Loucy (cell line): ENCODE measurements around the gene KCNH4.

ENCODE experiments used
- H2AFZ ChIP-seq: fragments of 200-600 bp; sonication (generic); 2 replicates; pipeline ENCODE4 v1.6.0; 2016; ENCODE audit warnings: antibody characterized with exemption, mild to moderate bottlenecking, low read length, moderate library complexity
- H3F3A ChIP-seq: fragments of 200-600 bp; 2 replicates; pipeline ENCODE4 v1.6.0; 2016; ENCODE audit warnings: antibody characterized with exemption, low read depth, mild to moderate bottlenecking
- H3K27me3 ChIP-seq: fragments of 200-600 bp; sonication (generic); 2 replicates; pipeline ENCODE4 v1.6.1; 2014; ENCODE audit warnings: low read length, mild to moderate bottlenecking; ENCODE audit not compliant: insufficient read depth, poor library complexity, severe bottlenecking
- H3K36me3 ChIP-seq: fragments of 200-600 bp; sonication (generic); 2 replicates; pipeline ENCODE4 v1.6.1; 2016; ENCODE audit warnings: low read length; ENCODE audit not compliant: insufficient read depth
- H3K4me1 ChIP-seq: fragments of 200-600 bp; sonication (generic); 2 replicates; pipeline ENCODE4 v1.5.1; 2014; ENCODE audit warnings: low read length, mild to moderate bottlenecking; ENCODE audit not compliant: insufficient read depth, poor library complexity, severe bottlenecking
- H3K4me2 ChIP-seq: fragments of 200-600 bp; sonication (generic); 2 replicates; pipeline ENCODE4 v1.6.0; 2014; ENCODE audit warnings: antibody characterized with exemption, low read length, low read depth, mild to moderate bottlenecking; ENCODE audit not compliant: poor library complexity, severe bottlenecking
- H3K4me3 ChIP-seq: fragments of 200-600 bp; sonication (generic); 2 replicates; pipeline ENCODE4 v1.5.1; 2014; ENCODE audit warnings: low read length, mild to moderate bottlenecking, mixed read lengths; ENCODE audit not compliant: poor library complexity, severe bottlenecking
- H3K79me2 ChIP-seq: fragments of 200-600 bp; sonication (generic); 2 replicates; pipeline ENCODE4 v1.6.1; 2014; ENCODE audit warnings: low read length; ENCODE audit not compliant: insufficient read depth
- H3K9ac ChIP-seq: fragments of 200-600 bp; sonication (generic); 2 replicates; pipeline ENCODE4 v1.6.0; 2014; ENCODE audit warnings: mild to moderate bottlenecking, low read depth, low read length, moderate library complexity; ENCODE audit not compliant: poor library complexity, severe bottlenecking
- H3K9me2 ChIP-seq: fragments of 200-600 bp; sonication (generic); replicated peaks from 2 replicates; pipeline ENCODE4 v1.6.1; 2016; ENCODE audit warnings: low read depth, low read length, mixed read lengths
- H3K9me3 ChIP-seq: fragments of 200-600 bp; sonication (generic); 2 replicates; pipeline ENCODE4 v1.6.1; 2014; ENCODE audit warnings: mild to moderate bottlenecking, antibody characterized with exemption, low read length, low read depth; ENCODE audit not compliant: insufficient read depth
- H4K20me1 ChIP-seq: fragments of 200-600 bp; sonication (generic); 2 replicates; pipeline ENCODE4 v1.6.0; 2014; ENCODE audit warnings: antibody characterized with exemption, low read length, mild to moderate bottlenecking; ENCODE audit not compliant: insufficient read depth, poor library complexity, severe bottlenecking
- CTCF ChIP-seq: fragments of 200-600 bp; sonication (generic); conservative IDR thresholded peaks from 2 replicates; pipeline ENCODE4 v1.5.1; 2014; ENCODE audit warnings: mild to moderate bottlenecking, antibody characterized with exemption, low read length
- EZH2phosphoT487 ChIP-seq: fragments of 200-600 bp; IDR thresholded peaks from 2 replicates; pipeline ENCODE4 v1.6.1; 2018; ENCODE audit warnings: antibody characterized with exemption, mild to moderate bottlenecking, moderate library complexity, borderline replicate concordance

Gene KCNH4

GRCh38 chr17:42166196-42166763 lies 14.7 kb downstream of the KCNH4 start:
- H3K4me3 ChIP-seq, result no peak overlapping the region
- no peaks in the 10 kb centered on the region for H4K20me1 ChIP-seq
- H3K9ac ChIP-seq, result no peak overlapping the region
- no peak for TF ChIP-seq CTCF
- TF ChIP-seq EZH2phosphoT487, result no peak
- no peaks in the 10 kb centered on the region for H3K79me2 ChIP-seq
- H3F3A ChIP-seq, result no peaks in the 10 kb centered on the region
- no peak overlapping the region for H2AFZ ChIP-seq
- H3K4me2 ChIP-seq, result no peak overlapping the region
- no peaks in the 10 kb centered on the region for H3K9me2 ChIP-seq
- no peaks in the 10 kb centered on the region for H3K9me3 ChIP-seq
- H3K27me3 ChIP-seq, result no peaks in the 10 kb centered on the region
- no peaks in the 10 kb centered on the region for H3K4me1 ChIP-seq
- H3K36me3 ChIP-seq, result no peaks in the 10 kb centered on the region

GRCh38 chr17:42165751-42166150 lies 15.2 kb downstream of the KCNH4 start:
- no peaks in the 10 kb centered on the region for H3K79me2 ChIP-seq
- H3K9me3 ChIP-seq, result no peaks in the 10 kb centered on the region
- no peak overlapping the region for H2AFZ ChIP-seq
- H4K20me1 ChIP-seq, result no peaks in the 10 kb centered on the region
- H3K4me2 ChIP-seq, result no peak overlapping the region
- H3K4me3 ChIP-seq, result no peak overlapping the region
- no peaks in the 10 kb centered on the region for H3K9me2 ChIP-seq
- H3K36me3 ChIP-seq, result no peaks in the 10 kb centered on the region
- no peaks in the 10 kb centered on the region for H3F3A ChIP-seq
- no peak for TF ChIP-seq EZH2phosphoT487
- no peak for TF ChIP-seq CTCF
- H3K4me1 ChIP-seq, result no peaks in the 10 kb centered on the region
- H3K9ac ChIP-seq, result no peak overlapping the region
- H3K27me3 ChIP-seq, result no peaks in the 10 kb centered on the region

GRCh38 chr17:42163696-42164407 lies 17.1 kb downstream of the KCNH4 start:
- Histone ChIP-seq H3K9me3 (no peaks in the 10 kb centered on the region), H3K9ac (no peak overlapping the region), H3F3A (no peaks in the 10 kb centered on the region), H3K27me3 (no peaks in the 10 kb centered on the region), H3K36me3 (no peaks in the 10 kb centered on the region), H3K4me3 (no peak overlapping the region), H4K20me1 (no peaks in the 10 kb centered on the region), H3K9me2 (no peaks in the 10 kb centered on the region), H3K4me2 (no peak overlapping the region), H3K4me1 (no peaks in the 10 kb centered on the region), H3K79me2 (no peaks in the 10 kb centered on the region), H2AFZ (no peak overlapping the region)
- TF ChIP-seq EZH2phosphoT487, result no peak
- no peak for TF ChIP-seq CTCF
